DMS114 treated with DMSO at 0.1 percent for 48 hours (cell line): ENCODE results near the gene SMCHD1.
"Not testable (repeated sequence)": the region's sequence is repeated elsewhere in the genome, so short reads cannot be mapped to it uniquely, and the experiment has no call there.

Experiments used
- DNase-seq: peaks from one replicate; lab custom pipeline; 2025; ENCODE audit not compliant: unreplicated experiment; lab: John Stamatoyannopoulos, UW

The SMCHD1 gene

GRCh38 chr18:2715990-2716389, 60.5 kb downstream of the SMCHD1 start:
- DNase-seq = no peak

GRCh38 chr18:2716394-2717326, 61.1 kb downstream of the SMCHD1 start:
- no peak for DNase-seq

GRCh38 chr18:2717407-2717806, 61.9 kb downstream of the SMCHD1 start:
- no peak for DNase-seq

- no peak for DNase-seq
Measured at GRCh38 chr18:2719040-2719439, 63.5 kb downstream of the SMCHD1 start.

- no peak for DNase-seq
Measured at GRCh38 chr18:2723207-2723606, 67.7 kb downstream of the SMCHD1 start.

- no peak for DNase-seq
Measured at GRCh38 chr18:2729757-2730156, 74.2 kb downstream of the SMCHD1 start.

GRCh38 chr18:2736823-2737222, 81.3 kb downstream of the SMCHD1 start:
- DNase-seq = no peak

GRCh38 chr18:2740082-2740481, 84.6 kb downstream of the SMCHD1 start:
- DNase-seq = not testable (repeated sequence)

GRCh38 chr18:2746274-2746673, 90.7 kb downstream of the SMCHD1 start:
- no peak for DNase-seq

- DNase-seq = no peak
Measured at GRCh38 chr18:2758309-2758708, 102.8 kb downstream of the SMCHD1 start.

- DNase-seq = no peak
Measured at GRCh38 chr18:2774669-2775068, 119.1 kb downstream of the SMCHD1 start.

GRCh38 chr18:2776601-2777000, 121.1 kb downstream of the SMCHD1 start:
- DNase-seq = no peak

- no peak for DNase-seq
Measured at GRCh38 chr18:2777241-2777640, 121.7 kb downstream of the SMCHD1 start.

- no peak for DNase-seq
Measured at GRCh38 chr18:2780750-2781149, 125.2 kb downstream of the SMCHD1 start.

GRCh38 chr18:2787225-2787624, 131.7 kb downstream of the SMCHD1 start:
- no peak for DNase-seq

- DNase-seq = no peak
Measured at GRCh38 chr18:2792395-2792794, 136.9 kb downstream of the SMCHD1 start.

GRCh38 chr18:2794159-2794558, 138.6 kb downstream of the SMCHD1 start:
- no peak for DNase-seq

GRCh38 chr18:2797951-2798350, 142.4 kb downstream of the SMCHD1 start:
- no peak for DNase-seq

- DNase-seq = no peak
Measured at GRCh38 chr18:2799369-2799768, 143.8 kb downstream of the SMCHD1 start.

- no peak for DNase-seq
Measured at GRCh38 chr18:2805970-2806943, 150.7 kb downstream of the SMCHD1 start.

GRCh38 chr18:2808640-2809039, 153.1 kb downstream of the SMCHD1 start:
- DNase-seq = not testable (repeated sequence)
